Gastrocnemius medialis (tissue), 4 donors: ENCODE results near the gene MAML3. TPM values are rescaled to one million over a fixed set of nuclear protein-coding genes. Genes with fewer than 3 reads are reported as not detected.
A peak's percentile ranks its signal among the peaks of the same experiment; 100 is the strongest.

ENCODE experiments used
- ATAC-seq, 2 donors: fragments of 150-250 bp; one replicate each; pipeline ENCODE4 v1.9.1; 2016
- DNase-seq, 2 donors: peaks; one replicate each; pipeline ENCODE4 v3.0.0-alpha.2; 2019
- H3K27ac ChIP-seq, 4 donors: fragments of 200-600 bp; sonication (generic); 1 replicate in 1 of 4; 2 replicates in 3 of 4; pipeline ENCODE4 v1.5.1; 2016 to 2018; ENCODE audit warnings: mild to moderate bottlenecking in 2 of 4, moderate library complexity in 1 of 4
- H3K27me3 ChIP-seq, 3 donors: fragments of 200-600 bp; sonication (generic) in 2 of 3; 1 replicate in 1 of 3; 2 replicates in 2 of 3; pipeline versions ENCODE4 v1.5.1 to v1.6.0; 2016 to 2019; ENCODE audit warnings: mild to moderate bottlenecking in 1 of 3, moderate library complexity in 1 of 3
- H3K36me3 ChIP-seq, 2 donors: fragments of 200-600 bp; sonication (generic) in 1 of 2; one replicate each; pipeline ENCODE4 v1.5.1; 2017 to 2018
- H3K4me1 ChIP-seq, 2 donors: fragments of 200-600 bp; sonication (generic) in 1 of 2; one replicate each; pipeline ENCODE4 v1.5.1; 2016 to 2017; ENCODE audit warnings: mild to moderate bottlenecking in 2 of 2
- H3K4me3 ChIP-seq, 4 donors: fragments of 200-600 bp; sonication (generic) in 3 of 4; 1 replicate in 1 of 4; 2 replicates in 3 of 4; pipeline ENCODE4 v1.5.1; 2016 to 2019; ENCODE audit warnings: mild to moderate bottlenecking in 2 of 4
- H3K9me3 ChIP-seq, 3 donors: fragments of 200-600 bp; sonication (generic) in 2 of 3; 1 replicate in 1 of 3; 2 replicates in 2 of 3; pipeline ENCODE4 v1.5.1; 2016 to 2019
- POLR2A ChIP-seq, 2 donors: fragments of 450-650 bp; IDR thresholded peaks; one replicate each; pipeline ENCODE4 v1.6.1; 2017; ENCODE audit warnings: antibody characterized with exemption in 2 of 2, mild to moderate bottlenecking in 2 of 2, moderate library complexity in 2 of 2
- in situ Hi-C, 4 donors: fragments of 200-750 bp; cut with MboI; loops; one replicate each; pipeline versions ENCODE4 v1.15.0 to v1.8.0; 2017; ENCODE audit warnings: low sequenced_read_pairs in 4 of 4
- intact Hi-C: fragments of 100-400 bp; cut with DNase I; formaldehyde crosslinking; loops from one replicate; pipeline ENCODE4 v1.15.1; 2023; ENCODE audit warnings: low total_unique reads
- total RNA-seq, 4 donors: library from RNA; depleted of rRNA; stranded (reverse); fragments of >200 nt; gene quantifications; one replicate each; pipeline versions ENCODE4 v1.1.0 to v1.2.3, GENCODE V29; 2016
- TF ChIP-seq, protein P1 (sequence below), 5 experiments: fragments of 450-650 bp in 3 of 5; fragments of 200-600 bp in 2 of 5; sonication (generic) in 2 of 5; IDR thresholded peaks in 4 of 5; conservative IDR thresholded peaks in 1 of 5; 1 replicate in 4 of 5; 2 replicates in 1 of 5; pipeline ENCODE4 v1.5.1; 2016 to 2019; ENCODE audit warnings: antibody characterized with exemption in 5 of 5, mild to moderate bottlenecking in 3 of 5, moderate library complexity in 3 of 5

The MAML3 gene
- total RNA-seq, 4 donors from 2014 or later = 0.98 to 1.5 (median 1.4) TPM

DNA sequence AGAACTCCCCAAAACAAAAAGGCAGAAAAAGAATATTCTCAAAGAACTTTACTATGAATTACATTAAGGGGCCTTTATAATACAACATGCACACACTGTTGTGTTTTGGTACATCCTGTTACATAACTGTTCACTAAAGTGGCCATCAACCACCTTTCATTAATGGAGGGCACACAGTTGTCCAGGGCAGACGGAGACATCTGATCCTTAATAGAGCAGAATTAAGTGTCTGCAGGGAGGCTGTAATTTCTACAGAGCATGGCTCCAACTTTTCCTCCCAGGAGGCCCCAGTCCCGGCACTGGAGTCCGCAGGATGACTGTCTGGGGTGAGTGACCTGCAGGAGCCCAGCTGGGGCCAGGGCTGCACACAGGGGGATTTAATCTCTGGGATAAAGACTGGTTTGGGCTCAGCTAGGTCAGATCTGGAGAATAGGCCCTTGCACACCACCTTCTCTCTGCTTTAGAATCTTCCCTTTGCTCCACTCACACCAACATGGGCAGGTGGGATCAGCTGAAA, 233.4 kb downstream of the MAML3 start:
- Histone ChIP-seq H3K4me1 (peaks cover 47 to 48% of the 10 kb centered on the region in 2 donors), H3K27ac (peak overlapping the region; percentile 15 to 68 (median 54)), H3K27me3 (no peaks in the 10 kb centered on the region), H3K4me3 (no peak overlapping the region), H3K9me3 (no peaks in the 10 kb centered on the region), H3K36me3 (no peaks in the 10 kb centered on the region)
- no peak for ATAC-seq
- intact Hi-C loops = loop anchor here (5.0 kb wide), 1 partner anchor 232 kb away; the partner anchor contains the start of gene MAML3
- in situ Hi-C loops = no loop called here
- TF ChIP-seq POLR2A (IDR thresholded peaks at IDR 0.05) = no peak
- TF ChIP-seq, protein P1, sequence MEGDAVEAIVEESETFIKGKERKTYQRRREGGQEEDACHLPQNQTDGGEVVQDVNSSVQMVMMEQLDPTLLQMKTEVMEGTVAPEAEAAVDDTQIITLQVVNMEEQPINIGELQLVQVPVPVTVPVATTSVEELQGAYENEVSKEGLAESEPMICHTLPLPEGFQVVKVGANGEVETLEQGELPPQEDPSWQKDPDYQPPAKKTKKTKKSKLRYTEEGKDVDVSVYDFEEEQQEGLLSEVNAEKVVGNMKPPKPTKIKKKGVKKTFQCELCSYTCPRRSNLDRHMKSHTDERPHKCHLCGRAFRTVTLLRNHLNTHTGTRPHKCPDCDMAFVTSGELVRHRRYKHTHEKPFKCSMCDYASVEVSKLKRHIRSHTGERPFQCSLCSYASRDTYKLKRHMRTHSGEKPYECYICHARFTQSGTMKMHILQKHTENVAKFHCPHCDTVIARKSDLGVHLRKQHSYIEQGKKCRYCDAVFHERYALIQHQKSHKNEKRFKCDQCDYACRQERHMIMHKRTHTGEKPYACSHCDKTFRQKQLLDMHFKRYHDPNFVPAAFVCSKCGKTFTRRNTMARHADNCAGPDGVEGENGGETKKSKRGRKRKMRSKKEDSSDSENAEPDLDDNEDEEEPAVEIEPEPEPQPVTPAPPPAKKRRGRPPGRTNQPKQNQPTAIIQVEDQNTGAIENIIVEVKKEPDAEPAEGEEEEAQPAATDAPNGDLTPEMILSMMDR (IDR thresholded peaks at IDR 0.05 in 4 of 5, conservative IDR thresholded peaks at IDR 0.05 in 1 of 5) = no peak
- no peak for DNase-seq

DNA sequence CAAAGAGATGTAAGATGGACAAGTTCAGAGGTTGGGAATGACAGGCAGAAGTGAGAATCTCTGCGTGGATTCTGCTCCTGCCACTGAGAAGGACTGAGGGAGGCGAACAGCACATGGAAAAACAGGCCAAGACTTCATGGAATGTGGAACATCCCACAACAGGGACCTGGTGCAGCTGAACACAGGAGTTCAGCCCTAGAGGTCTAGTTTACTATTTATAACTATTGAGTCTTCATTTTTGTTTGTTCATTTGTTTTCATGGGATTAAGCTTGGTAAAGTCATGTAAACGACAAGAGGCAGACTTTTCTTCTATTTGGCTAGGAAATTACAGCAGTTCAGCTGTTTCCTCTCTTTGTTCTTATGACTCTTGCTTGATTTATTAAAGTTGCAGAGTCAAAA, 234.5 kb downstream of the MAML3 start:
- in situ Hi-C loops (no loop called here), intact Hi-C loops (loop anchor here (10.0 kb wide), 1 partner anchor 125 kb away; no protein-coding TSS in a partner anchor)
- peak overlapping the region; percentile 45 to 68 (median 54) for H3K27ac ChIP-seq
- no peak for TF ChIP-seq POLR2A (IDR thresholded peaks at IDR 0.05)
- TF ChIP-seq, protein P1 (IDR thresholded peaks at IDR 0.05 in 4 of 5, conservative IDR thresholded peaks at IDR 0.05 in 1 of 5) = no peak
- H3K4me1 ChIP-seq = peaks cover 45 to 48% of the 10 kb centered on the region in 2 donors
- ATAC-seq (peak; percentile 34 to 45), DNase-seq (no peak)
- no peaks in the 10 kb centered on the region for H3K36me3 ChIP-seq
- no peaks in the 10 kb centered on the region for H3K27me3 ChIP-seq
- no peaks in the 10 kb centered on the region for H3K9me3 ChIP-seq
- no peak overlapping the region for H3K4me3 ChIP-seq

DNA sequence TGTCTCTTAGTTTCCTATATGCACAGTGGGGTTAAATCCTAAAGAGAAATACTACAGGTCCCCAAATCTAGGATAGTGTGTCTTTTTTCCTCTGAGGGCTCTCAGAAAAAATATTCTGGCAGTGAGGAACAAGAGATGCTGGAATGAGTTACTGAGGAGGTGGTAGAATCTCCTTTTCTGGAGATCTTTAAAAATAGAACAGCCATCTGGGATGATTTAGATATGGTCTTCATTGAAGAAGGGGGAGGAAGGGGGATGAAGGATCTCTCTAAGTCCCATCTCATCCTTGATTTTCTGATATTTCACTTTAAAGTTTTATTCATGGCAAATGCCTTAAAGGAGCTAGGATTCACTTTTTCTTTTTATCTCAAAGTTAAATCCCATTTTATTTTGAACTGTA, 235.0 kb downstream of the MAML3 start:
- in situ Hi-C loops (no loop called here), intact Hi-C loops (loop anchor here (10.0 kb wide), 1 partner anchor 126 kb away; no protein-coding TSS in a partner anchor)
- no peak overlapping the region for H3K4me3 ChIP-seq
- H3K27ac ChIP-seq = peak overlapping the region; percentile 45 to 68 (median 54)
- TF ChIP-seq, protein P1 (IDR thresholded peaks at IDR 0.05 in 4 of 5, conservative IDR thresholded peaks at IDR 0.05 in 1 of 5) = no peak
- TF ChIP-seq POLR2A (IDR thresholded peaks at IDR 0.05) = no peak
- no peak for DNase-seq
- peaks cover 48% of the 10 kb centered on the region in 2 donors for H3K4me1 ChIP-seq
- H3K36me3 ChIP-seq = no peaks in the 10 kb centered on the region
- H3K27me3 ChIP-seq = no peaks in the 10 kb centered on the region
- ATAC-seq = no peak
- no peaks in the 10 kb centered on the region for H3K9me3 ChIP-seq

DNA sequence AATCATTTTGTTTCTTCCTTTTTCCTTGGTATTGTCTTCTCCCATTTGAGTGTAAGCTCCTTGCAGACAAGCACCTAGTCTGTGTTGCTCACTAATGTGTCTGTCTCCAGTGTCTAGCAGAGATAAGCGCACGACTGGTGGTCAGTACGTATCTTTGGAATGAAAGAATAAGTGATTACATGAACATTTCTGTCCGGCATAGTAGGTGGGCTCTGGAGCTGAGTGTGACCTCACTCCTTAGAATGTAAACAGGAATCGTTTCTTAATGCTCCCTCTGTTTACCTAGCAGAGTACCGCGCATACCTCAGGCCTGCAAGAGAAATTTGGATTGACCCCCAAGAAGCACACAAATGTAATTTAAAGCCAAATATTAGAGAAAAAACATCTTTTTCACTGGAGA, 235.4 kb downstream of the MAML3 start:
- intact Hi-C loops (loop anchor here (10.0 kb wide), 1 partner anchor 126 kb away; no protein-coding TSS in a partner anchor), in situ Hi-C loops (no loop called here)
- Histone ChIP-seq H3K4me1 (peaks cover 51 to 52% of the 10 kb centered on the region in 2 donors), H3K36me3 (no peaks in the 10 kb centered on the region), H3K27me3 (no peaks in the 10 kb centered on the region), H3K4me3 (no peak overlapping the region), H3K27ac (peak overlapping the region; percentile 45 to 68 (median 54)), H3K9me3 (no peaks in the 10 kb centered on the region)
- ATAC-seq (no peak), DNase-seq (no peak)
- TF ChIP-seq POLR2A (IDR thresholded peaks at IDR 0.05) = no peak
- TF ChIP-seq, protein P1 (IDR thresholded peaks at IDR 0.05 in 4 of 5, conservative IDR thresholded peaks at IDR 0.05 in 1 of 5) = no peak
